ENCODE results near the gene HYLS1. TPM values are rescaled to one million over a fixed set of nuclear protein-coding genes. Genes with fewer than 3 reads are reported as not detected.

HYLS1 gene
- total and polyA plus RNA-seq, 9 of the 15 experiments (the other 6 are each of a cell fraction or from before 2014, with no cell fraction given) = 2.7 to 8.2 (median 4.8) TPM

- Histone ChIP-seq H3K4me1 (replicated peaks in 1 of 2; ENCODE audit: control insufficient read depth in 2 of 2, insufficient read depth in 2 of 2, low read length in 2 of 2) (peaks cover 4 to 9% of the 10 kb centered on the region in 2 experiments; a peak in 4 of 5 replicates), H3K79me2 (ENCODE audit: control insufficient read depth, insufficient read depth, low read length) (no peaks in the 10 kb centered on the region), H3K27me3 (ENCODE audit: control insufficient read depth in 2 of 2, insufficient read depth in 2 of 2, low read length in 2 of 2) (peaks cover 0 to under 1% of the 10 kb centered on the region in 2 experiments; a peak in 2 of 5 replicates), H3K4me2 (ENCODE audit: insufficient read depth, low read length) (no peak overlapping the region), H3K4me3 (no peak overlapping the region), H3K9me1 (ENCODE audit: control insufficient read depth, insufficient read depth, low read length) (no peaks in the 10 kb centered on the region), H3K36me3 (ENCODE audit: control insufficient read depth, insufficient read depth, low read length) (no peaks in the 10 kb centered on the region), H3K27ac (ENCODE audit: extremely low read depth, low read depth, low read length) (no peak overlapping the region), H3K9ac (ENCODE audit: insufficient read depth in 1 of 2, low read depth in 2 of 2, low read length in 2 of 2) (no peak overlapping the region), H3K9me3 (replicated peaks; ENCODE audit: control insufficient read depth, insufficient read depth, low read depth, low read length) (no peaks in the 10 kb centered on the region), H4K20me1 (replicated peaks; ENCODE audit: control insufficient read depth, insufficient read depth, low read length) (no peaks in the 10 kb centered on the region), H2AFZ (ENCODE audit: low read depth, low read length) (no peak overlapping the region)
- no TSS peak for BruUV-seq (replicated peaks)
- TF ChIP-seq ZFX (CRISPR knock-in tag; IDR thresholded peaks at IDR 0.05) = no peak
- TF ChIP-seq SNIP1 (IDR thresholded peaks at IDR 0.05; ENCODE audit: low read depth) = no peak
- no peak for TF ChIP-seq CAMTA2 (CRISPR knock-in tag; conservative IDR thresholded peaks at IDR 0.05)
- no peak for TF ChIP-seq MECOM (CRISPR knock-in tag; IDR thresholded peaks at IDR 0.05)
- TF ChIP-seq SLC30A9 (CRISPR knock-in tag; IDR thresholded peaks at IDR 0.05) = no peak
- no peak for TF ChIP-seq MTA1 (IDR thresholded peaks at IDR 0.05; ENCODE audit: borderline replicate concordance)
- peak in 1 of 2 experiments; percentile 14; a peak in 1 of 4 replicates for TF ChIP-seq RAD21 (CRISPR knock-in tag; conservative IDR thresholded peaks at IDR 0.05 in 1 of 2, IDR thresholded peaks at IDR 0.05 in 1 of 2)
- no peak for TF ChIP-seq MAX (CRISPR knock-in tag; IDR thresholded peaks at IDR 0.05)
- no peak for TF ChIP-seq ZNF77 (CRISPR knock-in tag; IDR thresholded peaks at IDR 0.05)
- no peak for TF ChIP-seq CREM (IDR thresholded peaks at IDR 0.05; ENCODE audit: low read depth)
- TF ChIP-seq ZNF586 (CRISPR knock-in tag; conservative IDR thresholded peaks at IDR 0.05) = no peak
- TF ChIP-seq E2F8 (IDR thresholded peaks at IDR 0.05; ENCODE audit: low read depth, partially characterized antibody) = no peak
- peak in 1 of 3 experiments; percentile 9; a peak in 1 of 6 replicates for TF ChIP-seq CTCF (IDR thresholded peaks at IDR 0.05 in 2 of 3, conservative IDR thresholded peaks at IDR 0.05 in 1 of 3; ENCODE audit: insufficient read depth in 2 of 3, low read depth in 1 of 3, low read length in 3 of 3)
- TF ChIP-seq HDAC3 (IDR thresholded peaks at IDR 0.05; ENCODE audit: borderline replicate concordance, partially characterized antibody) = no peak
- TF ChIP-seq ZNF253 (CRISPR knock-in tag; conservative IDR thresholded peaks at IDR 0.05) = no peak
- no peak for TF ChIP-seq XRCC4 (IDR thresholded peaks at IDR 0.05; ENCODE audit: extremely low read depth, insufficient read depth, insufficient read length)
- DNase-seq (ENCODE audit: extremely low read depth in 1 of 4, low spot score in 3 of 4) (no peak), ATAC-seq (peak; percentile 53; the same call in 2 of the 3 replicates), FAIRE-seq (no peak)
- in situ Hi-C loops (cut with MboI) = no loop called here
- POLR2A ChIA-PET = no interaction called here
- 34% methylated on average over 2 of the region's 2 CpGs for WGBS (ENCODE audit: insufficient coverage, low coverage, missing lambda C conversion rate)
- CTCF ChIA-PET (ENCODE audit: low intra/inter-chr PET ratio) = no interaction called here
- intact Hi-C loops (cut with micrococcal nuclease) = no loop called here
Measured at GRCh38 chr11:125935056-125935455, 47.6 kb downstream of the HYLS1 start.

Data from K562 (cell line).